Left lung (tissue), 10 donors: Measurements from ENCODE around the gene TNS3. TPM values are rescaled to one million over a fixed set of nuclear protein-coding genes. Genes with fewer than 3 reads are reported as not detected.

Experiments used
- ATAC-seq: fragments of 200-7000 bp; cut with Tn5 transposase; one replicate; pipeline ENCODE4 v1.9.1; 2020; ENCODE audit warnings: moderate library complexity
- DNase-seq, 4 donors: peaks; one replicate each; pipeline ENCODE4 v3.0.0-alpha.2; 2013 to 2020
- H3K27ac ChIP-seq, 2 donors: fragments of 200-600 bp; sonication (generic) in 1 of 2; one replicate each; pipeline versions ENCODE4 v1.5.0 to v1.8.0; 2020 to 2021
- H3K27me3 ChIP-seq, 2 donors: fragments of 200-600 bp; sonication (generic) in 1 of 2; one replicate each; pipeline versions ENCODE4 v1.5.0 to v1.8.0; 2020 to 2021
- H3K36me3 ChIP-seq, 2 donors: fragments of 200-600 bp; sonication (generic) in 1 of 2; one replicate each; pipeline versions ENCODE4 v1.5.0 to v1.8.0; 2020 to 2021
- H3K4me1 ChIP-seq, 2 donors: fragments of 200-600 bp; one replicate each; pipeline ENCODE4 v1.8.0; 2021
- H3K4me3 ChIP-seq, 2 donors: fragments of 200-600 bp; sonication (generic) in 1 of 2; one replicate each; pipeline versions ENCODE4 v1.5.0 to v1.8.0; 2020 to 2021; ENCODE audit warnings: mild to moderate bottlenecking in 1 of 2
- H3K9me3 ChIP-seq, 2 donors: fragments of 200-600 bp; sonication (generic) in 1 of 2; one replicate each; pipeline versions ENCODE4 v1.5.0 to v1.8.0; 2020 to 2021
- CTCF ChIP-seq, 2 donors: fragments of 200-600 bp; sonication (generic) in 1 of 2; IDR thresholded peaks; one replicate each; pipeline versions ENCODE4 v1.5.0 to v1.8.0; 2021; ENCODE audit warnings: antibody characterized with exemption in 2 of 2
- intact Hi-C, 2 donors: fragments of 100-400 bp; cut with DNase I; formaldehyde crosslinking; loops; one replicate each; pipeline versions ENCODE4 v1.11.2 to v1.14.2; 2022
- polyA plus RNA-seq, 6 donors: library from polyadenylated mRNA; unstranded; fragments of 120-200 nt; gene quantifications; one replicate each; pipeline ENCODE4 v1.2.1, GENCODE V29; 2013; ENCODE audit not compliant: insufficient read length in 6 of 6
- total RNA-seq, 2 donors: library from RNA; stranded (reverse); fragmentation: NEBNext Ultra II Directional; extraction: Animal tissue kit (Norgen Biotek cat#: 25700); gene quantifications; one replicate each; pipeline ENCODE4 v1.2.1, GENCODE V29; 2021
- donor health status: DM: no; HTN: yes; CAD: no.
- donor health status: DM: no; HTN: no; CAD: no.

Gene TNS3
- total and polyA plus RNA-seq, 8 donors: 86.3 to 151 (median 97.8) TPM

GRCh38 chr7:47432671-47433563 is 149.0 kb downstream of the TNS3 start:
- Histone ChIP-seq H3K9me3 (no peaks in the 10 kb centered on the region), H3K27ac (no peak overlapping the region), H3K4me1 (peaks cover 0 to 11% of the 10 kb centered on the region in 2 donors), H3K4me3 (no peak overlapping the region), H3K36me3 (peaks cover 0 to 54% of the 10 kb centered on the region in 2 donors), H3K27me3 (no peaks in the 10 kb centered on the region)
- ATAC-seq: peak; percentile 56
- intact Hi-C loops: no loop called here
- DNase-seq: peak in 3 of 4 donors; percentile 40 to 63 (median 60)
- no peak for TF ChIP-seq CTCF (IDR thresholded peaks at IDR 0.05)

GRCh38 chr7:47430422-47430821 is 151.5 kb downstream of the TNS3 start:
- no peak for TF ChIP-seq CTCF (IDR thresholded peaks at IDR 0.05)
- Histone ChIP-seq H3K4me1 (peaks cover 0 to 5% of the 10 kb centered on the region in 2 donors), H3K27ac (no peak overlapping the region), H3K9me3 (no peaks in the 10 kb centered on the region), H3K4me3 (no peak overlapping the region), H3K27me3 (no peaks in the 10 kb centered on the region), H3K36me3 (peaks cover 0 to 77% of the 10 kb centered on the region in 2 donors)
- DNase-seq (no peak), ATAC-seq (no peak)
- intact Hi-C loops: no loop called here

DNA sequence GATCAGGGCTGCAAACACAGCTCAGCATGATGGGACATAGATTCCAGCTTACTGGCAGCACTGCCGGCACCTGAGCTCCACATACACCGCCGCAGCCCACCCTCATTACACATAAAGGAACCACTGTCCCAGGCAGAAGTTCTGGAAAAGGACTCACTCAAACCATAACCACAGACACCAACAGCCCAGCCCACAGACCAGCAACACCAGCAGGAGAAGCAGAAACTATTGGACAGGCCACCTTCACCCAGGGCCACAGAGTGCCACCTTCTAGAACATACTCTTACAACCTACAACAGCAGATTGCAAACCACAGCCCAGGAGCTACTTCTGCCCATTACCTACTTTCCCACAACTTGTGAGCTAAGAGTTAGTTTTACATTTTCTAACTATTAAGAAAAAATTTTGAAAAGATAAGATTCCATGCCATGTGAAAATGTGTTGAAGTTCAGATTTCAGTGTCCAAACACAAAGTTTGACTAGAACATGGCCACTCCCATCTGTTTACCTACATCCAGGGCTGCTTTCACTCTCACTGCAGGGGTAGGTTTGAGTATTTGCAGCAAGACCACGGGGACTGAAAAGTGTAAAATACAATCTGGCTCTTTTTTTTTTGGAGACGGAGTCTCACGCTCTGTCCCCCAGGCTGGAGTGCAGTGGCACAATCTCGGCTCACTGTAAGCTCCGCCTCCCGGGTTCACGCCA is 153.0 kb downstream of the TNS3 start:
- Histone ChIP-seq H3K27me3 (no peaks in the 10 kb centered on the region), H3K36me3 (peaks cover 0 to 77% of the 10 kb centered on the region in 2 donors), H3K4me3 (no peak overlapping the region), H3K4me1 (peaks cover 0 to 5% of the 10 kb centered on the region in 2 donors), H3K9me3 (no peaks in the 10 kb centered on the region), H3K27ac (no peak overlapping the region)
- intact Hi-C loops: no loop called here
- TF ChIP-seq CTCF (IDR thresholded peaks at IDR 0.05): no peak
- ATAC-seq: no peak
- DNase-seq: no peak

DNA sequence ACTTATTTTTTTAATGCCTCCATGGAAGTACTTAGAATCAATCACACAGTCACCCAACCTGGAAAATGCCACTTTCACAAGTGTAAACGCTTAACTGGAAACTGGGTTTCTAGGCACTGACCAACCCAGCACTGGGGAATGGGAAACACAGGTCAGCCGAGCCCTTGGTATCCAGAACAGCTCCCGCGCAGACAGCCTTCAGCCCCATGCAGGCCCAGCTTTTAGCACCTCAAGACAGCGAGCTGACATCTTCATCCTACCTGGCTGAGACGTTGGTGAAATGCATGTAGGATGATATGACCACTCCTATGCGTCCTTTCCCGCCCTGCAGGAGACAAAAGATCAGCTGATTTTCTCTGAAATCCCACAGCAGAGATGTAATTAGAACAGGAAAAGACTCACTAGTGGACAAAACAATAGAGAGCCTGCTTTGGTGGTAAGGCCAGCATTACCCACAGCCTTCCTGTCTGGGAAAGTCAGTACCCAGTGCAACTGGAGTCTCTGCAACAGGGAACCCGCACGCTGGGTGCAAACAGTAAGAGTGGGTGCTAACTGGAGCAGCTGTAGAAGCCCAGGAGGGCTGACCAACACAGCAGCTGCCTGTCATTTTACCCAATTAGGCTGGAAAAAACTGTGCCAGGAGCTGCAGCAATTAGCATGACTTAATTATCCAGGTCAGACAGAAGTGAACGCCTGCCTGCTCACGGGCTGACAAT is 153.7 kb downstream of the TNS3 start:
- no peak for DNase-seq
- intact Hi-C loops: no loop called here
- no peak overlapping the region for H3K27ac ChIP-seq
- H3K36me3 ChIP-seq: peaks cover 0 to 79% of the 10 kb centered on the region in 2 donors
- no peaks in the 10 kb centered on the region for H3K27me3 ChIP-seq
- no peak for ATAC-seq
- H3K4me1 ChIP-seq: peaks cover 0 to 5% of the 10 kb centered on the region in 2 donors
- no peaks in the 10 kb centered on the region for H3K9me3 ChIP-seq
- TF ChIP-seq CTCF (IDR thresholded peaks at IDR 0.05): no peak
- H3K4me3 ChIP-seq: no peak overlapping the region
